Stimulated activated CD8-positive, alpha-beta memory T cell treated with anti-CD3 and anti-CD28 coated beads, Interleukin-15, amount 100 ng/mL, for 1 hour (primary cell): ENCODE data around the gene MESD.

Experiments
- DNase-seq: peaks from one replicate; pipeline ENCODE4 v3.0.0-alpha.2; 2020; ENCODE audit warnings: low read depth

Gene MESD

GRCh38 chr15:80989518-80990478, at the start of gene MESD:
MESD (minus strand) TSS chr15:80989819; CDS start chr15:80989791, 28 bp downstream.
- peak; percentile 98 for DNase-seq

- DNase-seq: no peak
These were observed 49.5 kb upstream of the MESD start for GRCh38 chr15:81038975-81039607.

GRCh38 chr15:81037952-81038743, 48.5 kb upstream of the MESD start:
- no peak for DNase-seq

- no peak for DNase-seq
These were observed 43.9 kb upstream of the MESD start for GRCh38 chr15:81033508-81033907.

- no peak for DNase-seq
These were observed 43.2 kb upstream of the MESD start for GRCh38 chr15:81032818-81033217.

- DNase-seq: no peak
These were observed 42.7 kb upstream of the MESD start for GRCh38 chr15:81032355-81032754.

- DNase-seq: no peak
These were observed 41.6 kb upstream of the MESD start for GRCh38 chr15:81031203-81031602.

GRCh38 chr15:81030301-81030750, 40.7 kb upstream of the MESD start:
- no peak for DNase-seq

GRCh38 chr15:81029414-81030300, 40.0 kb upstream of the MESD start:
- DNase-seq: no peak

- no peak for DNase-seq
These were observed 37.4 kb upstream of the MESD start for GRCh38 chr15:81026836-81027599.

GRCh38 chr15:81025721-81026370, 36.2 kb upstream of the MESD start:
- DNase-seq: no peak

GRCh38 chr15:81024936-81025335, 35.3 kb upstream of the MESD start:
- DNase-seq: no peak

- no peak for DNase-seq
These were observed 34.8 kb upstream of the MESD start for GRCh38 chr15:81024265-81024872.

- no peak for DNase-seq
These were observed 34.1 kb upstream of the MESD start for GRCh38 chr15:81023483-81024264.

- no peak for DNase-seq
These were observed 31.7 kb upstream of the MESD start for GRCh38 chr15:81021321-81021720.

GRCh38 chr15:81018197-81018596, 28.6 kb upstream of the MESD start:
- no peak for DNase-seq

- DNase-seq: no peak
These were observed 27.0 kb upstream of the MESD start for GRCh38 chr15:81016489-81017068.
